Activated T-helper 2 cell treated with anti-CD3 and anti-CD28 coated beads, Interferon-gamma antibody, Interleukin-2, Interleukin-4, amounts not matched to agents 10 μg/mL and 5 μg/mL and 100 μg/mL, durations not matched to agents 14 hours and 24 hours and 36 hours (primary cell): ENCODE measurements around the gene ACOT8. TPM values are rescaled to one million over a fixed set of nuclear protein-coding genes. Genes with fewer than 3 reads are reported as not detected.

Source experiments
- DNase-seq: peaks from one replicate; pipeline ENCODE4 v3.0.0; 2021; ENCODE audit warnings: low spot score
- H3K27ac Mint-ChIP-seq: one replicate; pipeline ENCODE4 v1.8.0; 2021; ENCODE audit warnings: mixed read lengths
- H3K27me3 Mint-ChIP-seq: one replicate; pipeline ENCODE4 v1.8.0; 2021; ENCODE audit warnings: low read depth, mixed read lengths
- H3K36me3 Mint-ChIP-seq: one replicate; pipeline ENCODE4 v1.8.0; 2021; ENCODE audit warnings: low read depth, mixed read lengths
- H3K4me1 Mint-ChIP-seq: one replicate; pipeline ENCODE4 v1.8.0; 2021; ENCODE audit warnings: low read depth, mixed read lengths
- H3K4me3 Mint-ChIP-seq: one replicate; pipeline ENCODE4 v1.8.0; 2021; ENCODE audit warnings: low read depth, mild to moderate bottlenecking, moderate library complexity, mixed read lengths
- H3K9me3 Mint-ChIP-seq: one replicate; pipeline ENCODE4 v1.8.0; 2021; ENCODE audit warnings: mixed read lengths
- intact Hi-C: fragments of 100-400 bp; cut with micrococcal nuclease; formaldehyde crosslinking; loops from one replicate; pipeline ENCODE4 v1.15.1; 2023
- total RNA-seq: library from RNA; stranded (reverse); gene quantifications from 2 replicates; pipeline ENCODE4 v1.2.3, GENCODE V29; 2022

ACOT8 gene
- total RNA-seq, 1 donor from 2014 or later, result 29.1 TPM

DNA sequence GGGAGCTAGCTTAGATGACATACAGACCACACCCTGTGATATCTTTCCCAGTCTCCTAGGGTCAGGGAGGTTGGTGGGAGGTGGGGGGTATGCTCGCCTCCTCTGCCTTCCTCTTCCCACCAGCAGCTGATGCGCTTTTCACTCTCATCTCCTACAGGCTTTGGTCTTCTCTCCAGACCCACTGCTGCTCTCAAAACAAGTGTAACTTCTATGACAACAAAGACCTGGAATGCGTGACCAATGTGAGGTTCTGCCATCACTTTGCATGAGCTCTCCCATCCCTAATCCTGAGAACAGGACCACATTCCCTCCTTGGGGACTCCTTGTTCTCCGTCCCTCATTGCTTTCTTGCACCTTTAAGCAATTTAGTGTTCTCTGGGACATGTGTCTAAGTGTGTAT lies 36.6 kb upstream of the ACOT8 start:
- no peaks in the 10 kb centered on the region for H3K9me3 Mint-ChIP-seq
- no peak overlapping the region for H3K27ac Mint-ChIP-seq
- H3K36me3 Mint-ChIP-seq, result peaks cover 11% of the 10 kb centered on the region
- no peak for DNase-seq
- peaks cover 25% of the 10 kb centered on the region for H3K4me1 Mint-ChIP-seq
- no peaks in the 10 kb centered on the region for H3K27me3 Mint-ChIP-seq
- intact Hi-C loops, result loop anchor here (10.0 kb wide), 1 partner anchor 81 kb away; the partner anchor contains the start of gene ZNF335
- H3K4me3 Mint-ChIP-seq, result no peak overlapping the region

DNA sequence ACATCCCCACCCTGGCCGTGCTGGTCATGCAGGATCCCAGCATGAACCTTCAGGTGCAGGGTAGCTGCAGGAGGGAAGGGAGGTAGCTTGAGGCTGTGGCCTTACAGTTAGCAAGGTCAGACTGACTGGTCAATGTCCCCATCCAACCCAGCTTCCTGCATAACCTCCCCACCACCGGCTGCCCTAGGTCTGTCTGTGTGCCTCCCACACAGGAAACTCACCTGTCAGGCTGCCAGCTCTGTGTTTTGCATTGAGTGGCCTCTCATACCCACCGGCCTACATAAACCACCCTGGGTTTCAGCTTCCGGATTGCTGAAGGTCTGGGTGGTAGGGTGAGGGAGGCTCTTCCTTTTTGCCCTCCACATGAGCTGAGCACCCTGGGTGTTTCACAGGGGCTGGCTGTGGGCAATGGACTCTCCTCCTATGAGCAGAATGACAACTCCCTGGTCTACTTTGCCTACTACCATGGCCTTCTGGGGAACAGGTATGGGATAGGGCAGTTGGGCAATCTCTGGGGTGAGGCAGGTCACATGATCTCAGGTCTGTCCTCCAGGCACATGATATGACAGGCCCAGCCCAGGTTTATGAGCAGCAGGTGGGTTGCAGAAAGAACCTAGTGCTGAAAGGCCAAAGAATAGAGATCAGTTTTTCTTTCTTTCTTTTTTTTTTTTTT lies 35.8 kb upstream of the ACOT8 start:
- intact Hi-C loops, result loop anchor here (10.0 kb wide), 1 partner anchor 82 kb away; the partner anchor contains the start of gene ZNF335
- peaks cover 11% of the 10 kb centered on the region for H3K36me3 Mint-ChIP-seq
- H3K4me3 Mint-ChIP-seq, result peak overlapping the region; percentile 87
- H3K4me1 Mint-ChIP-seq, result peaks cover 25% of the 10 kb centered on the region
- no peaks in the 10 kb centered on the region for H3K27me3 Mint-ChIP-seq
- DNase-seq, result no peak
- no peak overlapping the region for H3K27ac Mint-ChIP-seq
- no peaks in the 10 kb centered on the region for H3K9me3 Mint-ChIP-seq

DNA sequence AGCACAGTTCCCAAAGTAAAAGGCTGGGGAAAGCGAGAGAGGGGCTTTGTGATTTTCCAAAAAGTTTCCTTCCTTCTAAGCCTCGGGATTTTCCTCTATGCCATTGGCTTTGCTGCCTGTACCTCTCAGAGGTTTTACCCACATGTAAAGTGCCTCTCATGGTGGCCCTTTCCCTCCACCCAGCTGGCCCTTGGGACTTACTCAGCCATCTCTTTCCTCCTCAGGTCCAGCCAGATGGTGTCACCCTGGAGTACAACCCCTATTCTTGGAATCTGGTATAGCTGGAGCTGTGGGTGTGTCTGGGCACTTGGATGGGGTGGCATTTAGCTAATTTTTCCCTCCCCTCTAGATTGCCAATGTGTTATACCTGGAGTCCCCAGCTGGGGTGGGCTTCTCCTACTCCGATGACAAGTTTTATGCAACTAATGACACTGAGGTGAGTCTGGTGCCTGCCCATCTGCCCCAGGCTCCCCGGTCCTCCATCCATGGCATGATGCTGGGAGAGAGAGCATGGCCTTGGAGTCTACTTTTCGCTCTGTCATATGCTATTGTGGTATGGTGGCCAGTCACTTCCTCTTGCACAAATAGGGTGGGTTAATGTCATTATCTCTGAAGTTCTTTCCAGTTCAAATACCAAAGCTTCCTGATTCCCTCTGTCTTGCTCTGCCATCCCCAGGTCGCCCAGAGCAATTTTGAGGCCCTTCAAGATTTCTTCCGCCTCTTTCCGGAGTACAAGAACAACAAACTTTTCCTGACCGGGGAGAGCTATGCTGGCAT lies 35.0 kb upstream of the ACOT8 start:
- no peaks in the 10 kb centered on the region for H3K9me3 Mint-ChIP-seq
- no peaks in the 10 kb centered on the region for H3K27me3 Mint-ChIP-seq
- H3K4me3 Mint-ChIP-seq, result peak overlapping the region; percentile 87
- DNase-seq, result no peak
- intact Hi-C loops, result loop anchor here (10.0 kb wide), 1 partner anchor 83 kb away; the partner anchor contains the start of gene ZNF335
- peak overlapping the region; percentile 62 for H3K27ac Mint-ChIP-seq
- H3K36me3 Mint-ChIP-seq, result peaks cover 11% of the 10 kb centered on the region
- peaks cover 25% of the 10 kb centered on the region for H3K4me1 Mint-ChIP-seq

DNA sequence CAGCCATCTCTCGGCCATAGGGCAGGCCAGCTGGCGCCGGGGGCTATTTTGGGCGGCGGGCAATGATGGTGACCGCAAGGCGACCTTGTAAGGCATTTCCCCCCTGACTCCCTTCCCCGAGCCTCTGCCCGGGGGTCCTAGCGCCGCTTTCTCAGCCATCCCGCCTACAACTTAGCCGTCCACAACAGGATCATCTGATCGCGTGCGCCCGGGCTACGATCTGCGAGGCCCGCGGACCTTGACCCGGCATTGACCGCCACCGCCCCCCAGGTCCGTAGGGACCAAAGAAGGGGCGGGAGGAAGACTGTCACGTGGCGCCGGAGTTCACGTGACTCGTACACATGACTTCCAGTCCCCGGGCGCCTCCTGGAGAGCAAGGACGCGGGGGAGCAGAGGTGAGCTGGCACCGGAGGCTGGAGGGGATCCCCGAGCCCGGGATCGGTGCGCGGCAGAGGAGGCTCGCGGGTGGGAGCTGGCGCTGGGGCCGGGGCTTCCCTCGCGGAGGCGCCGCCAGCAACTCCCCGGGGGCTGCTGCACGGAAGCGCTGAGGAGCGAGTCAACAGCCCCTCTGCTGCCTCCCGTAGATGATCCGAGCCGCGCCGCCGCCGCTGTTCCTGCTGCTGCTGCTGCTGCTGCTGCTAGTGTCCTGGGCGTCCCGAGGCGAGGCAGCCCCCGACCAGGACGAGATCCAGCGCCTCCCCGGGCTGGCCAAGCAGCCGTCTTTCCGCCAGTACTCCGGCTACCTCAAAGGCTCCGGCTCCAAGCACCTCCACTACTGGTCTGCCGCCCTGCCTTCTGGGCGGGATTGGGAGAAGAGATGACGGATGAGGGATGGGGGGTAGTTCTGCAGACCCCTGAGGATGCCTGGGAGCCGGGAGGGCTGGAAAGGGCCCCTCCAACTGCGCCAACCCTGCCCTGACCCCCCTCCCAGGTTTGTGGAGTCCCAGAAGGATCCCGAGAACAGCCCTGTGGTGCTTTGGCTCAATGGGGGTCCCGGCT lies 34.1 kb upstream of the ACOT8 start, which contains the start of the genes CTSA and NEURL2:
Gene CTSA, plus strand, starts transcription at position 351 of the 999 bp plus-strand sequence. Its CDS starts 234 bp downstream, at position 585.
Gene NEURL2, minus strand, starts transcription at position 224 of the 999 bp plus-strand sequence. Its CDS starts 217 bp downstream, at position 7.
- intact Hi-C loops, result loop anchor here (1.0 to 10.0 kb wide), 4 partner anchors 20 to 84 kb away; partner anchors contain the start of genes ACOT8, PCIF1, ZNF335 and ZSWIM3
- Mint-ChIP-seq H3K4me3 (peak within 1 kb of the TSS; percentile 87), H3K27ac (peak within 1 kb of the TSS; percentile 84), H3K9me3 (no peaks in the 10 kb centered on the region), H3K4me1 (peaks cover 25% of the 10 kb centered on the region), H3K36me3 (peaks cover 10% of the 10 kb centered on the region), H3K27me3 (no peaks in the 10 kb centered on the region)
- peak; percentile 78 for DNase-seq

DNA sequence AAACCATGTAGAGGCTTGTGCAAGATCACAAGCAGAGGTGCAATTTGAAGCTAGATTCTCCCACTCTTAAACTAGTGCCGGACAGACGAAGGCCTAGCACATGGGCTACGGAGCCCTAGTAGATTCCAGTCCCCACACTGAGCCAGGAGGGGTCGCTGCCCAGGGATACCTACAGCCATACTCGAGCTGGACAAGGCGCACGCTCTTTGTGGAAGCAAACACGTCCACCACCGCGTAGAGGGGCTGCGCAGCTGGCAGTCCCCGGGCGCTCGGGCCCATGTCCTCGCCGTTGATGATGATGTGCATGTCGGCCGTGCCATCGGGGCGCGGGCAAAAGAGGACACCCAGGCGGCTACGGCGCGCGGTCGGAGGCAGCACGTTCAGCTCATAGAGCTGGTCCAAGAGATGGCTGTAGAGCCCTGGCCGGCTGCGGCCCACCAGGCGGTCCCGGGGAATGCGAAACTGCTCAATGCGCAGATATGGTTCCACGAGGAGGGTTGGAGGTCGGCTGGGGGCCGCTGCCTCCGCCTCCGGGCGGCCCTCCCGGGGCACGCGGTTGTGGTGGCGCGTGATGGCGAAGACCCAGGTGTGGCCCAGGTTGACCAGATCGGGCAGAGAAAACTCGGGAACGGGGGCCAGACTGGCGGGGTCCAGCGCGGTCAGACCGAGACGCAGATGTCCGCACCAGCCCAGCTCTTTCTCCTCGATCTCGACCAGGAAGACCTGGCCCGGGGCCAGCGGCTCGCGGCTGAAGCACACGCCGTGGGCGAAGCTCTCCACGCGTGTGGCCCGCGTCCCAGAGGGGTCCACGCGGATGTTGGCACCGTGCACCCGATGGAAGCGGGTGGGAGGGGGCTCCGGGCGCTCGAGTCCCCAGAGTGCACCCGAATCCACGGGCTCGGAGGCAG lies 33.1 kb upstream of the ACOT8 start:
- H3K27me3 Mint-ChIP-seq, result no peaks in the 10 kb centered on the region
- H3K4me3 Mint-ChIP-seq, result peak overlapping the region; percentile 87
- no peak for DNase-seq
- peaks cover 13% of the 10 kb centered on the region for H3K36me3 Mint-ChIP-seq
- no peaks in the 10 kb centered on the region for H3K9me3 Mint-ChIP-seq
- peak overlapping the region; percentile 75 for H3K27ac Mint-ChIP-seq
- intact Hi-C loops, result loop anchor here (2.0 to 10.0 kb wide), 2 partner anchors 44 to 84 kb away; partner anchors contain the start of genes PCIF1 and ZNF335
- H3K4me1 Mint-ChIP-seq, result peaks cover 29% of the 10 kb centered on the region

DNA sequence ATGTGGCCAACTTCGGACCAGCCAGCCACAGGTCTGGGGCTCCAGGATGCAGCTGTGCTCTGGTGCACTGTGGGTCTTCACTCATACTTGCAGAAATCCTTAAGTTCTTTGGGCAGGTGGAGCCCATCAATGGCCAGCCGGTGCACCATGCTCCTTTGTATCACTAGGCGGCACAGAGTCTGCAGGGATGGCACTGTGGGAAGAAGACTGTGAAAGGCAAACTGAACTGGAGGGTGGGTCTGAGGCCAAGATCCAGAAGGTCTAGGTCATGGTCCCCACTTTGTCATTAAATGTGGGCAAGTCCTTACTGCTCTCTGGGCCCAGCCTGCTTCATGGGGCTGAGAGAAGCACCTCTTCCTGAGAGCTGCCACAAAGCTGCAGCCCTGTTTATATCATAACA lies 31.5 kb upstream of the ACOT8 start:
- Mint-ChIP-seq H3K36me3 (peaks cover 17% of the 10 kb centered on the region), H3K27me3 (no peaks in the 10 kb centered on the region), H3K4me3 (no peak overlapping the region), H3K4me1 (peaks cover 32% of the 10 kb centered on the region), H3K27ac (no peak overlapping the region), H3K9me3 (no peaks in the 10 kb centered on the region)
- DNase-seq, result no peak
- intact Hi-C loops, result loop anchor here (5.0 to 10.0 kb wide), 2 partner anchors 76 to 94 kb away; partner anchors contain the start of genes DNTTIP1, UBE2C and WFDC3

DNA sequence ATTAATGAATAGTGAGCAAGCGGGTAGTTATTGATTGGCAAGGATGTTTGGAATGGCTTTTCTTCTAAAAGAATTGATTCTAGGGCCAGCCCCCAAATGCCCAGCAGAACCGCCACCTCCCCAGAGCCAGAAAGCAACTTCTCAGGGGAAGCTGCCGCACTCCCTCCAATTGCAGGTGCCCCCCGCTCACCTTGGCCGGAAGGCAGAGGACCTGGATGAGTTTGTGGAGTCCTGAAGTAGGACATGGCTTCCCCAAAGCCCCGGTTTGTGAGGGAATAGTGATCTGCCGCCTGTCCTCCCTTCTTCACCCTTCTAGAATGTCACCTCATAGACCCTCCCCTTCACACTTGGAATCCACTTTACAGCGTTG lies 30.1 kb upstream of the ACOT8 start, which contains the start of gene SPATA25:
Gene SPATA25, minus strand, starts transcription at position 277 of the 370 bp plus-strand sequence. Its CDS starts 32 bp downstream, at position 245.
- intact Hi-C loops, result loop anchor here (5.0 to 10.0 kb wide), 2 partner anchors 75 to 93 kb away; partner anchors contain the start of genes DNTTIP1, UBE2C and WFDC3
- peaks cover 34% of the 10 kb centered on the region for H3K4me1 Mint-ChIP-seq
- no peaks in the 10 kb centered on the region for H3K9me3 Mint-ChIP-seq
- no peak within 1 kb of the TSS for H3K27ac Mint-ChIP-seq
- peaks cover 30% of the 10 kb centered on the region for H3K36me3 Mint-ChIP-seq
- no peak within 1 kb of the TSS for H3K4me3 Mint-ChIP-seq
- no peak for DNase-seq
- no peaks in the 10 kb centered on the region for H3K27me3 Mint-ChIP-seq

DNA sequence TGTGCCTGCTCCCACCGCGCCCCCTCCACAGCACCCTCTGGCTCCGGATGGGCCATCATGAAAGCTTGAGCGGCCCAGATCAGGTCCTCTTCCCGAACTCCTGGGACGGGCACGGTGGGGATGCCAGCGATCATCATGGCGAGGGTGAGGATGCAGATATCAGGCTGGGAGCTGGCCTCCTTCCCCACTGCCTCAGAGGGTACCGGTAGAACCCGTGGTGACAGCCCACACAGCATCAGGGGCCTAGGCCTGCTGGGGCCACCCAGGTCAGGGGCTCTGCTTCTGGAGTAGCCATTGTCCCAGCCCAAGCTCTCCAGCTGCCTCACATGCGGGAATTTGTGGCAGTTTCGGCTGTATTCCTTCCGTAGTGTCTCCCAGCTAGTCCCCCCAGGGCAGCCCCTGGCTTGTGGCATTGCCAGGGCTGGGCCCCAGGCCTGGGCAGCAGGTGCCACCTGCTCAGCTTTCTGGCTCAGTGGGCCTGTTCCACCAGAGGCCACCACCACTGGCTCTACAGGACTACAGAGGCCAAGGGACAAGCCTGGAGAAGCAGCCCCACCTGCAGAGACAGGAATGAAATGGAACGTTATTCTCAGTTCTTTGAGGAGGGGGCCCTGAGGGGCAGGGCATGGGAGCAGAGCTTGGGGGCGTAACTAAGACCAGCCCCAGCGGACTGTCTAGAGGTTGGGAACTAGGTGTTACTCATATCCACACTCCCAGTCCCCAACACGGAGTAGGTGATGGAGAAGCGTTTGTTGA lies 29.6 kb upstream of the ACOT8 start:
- Mint-ChIP-seq H3K9me3 (no peaks in the 10 kb centered on the region), H3K27ac (no peak overlapping the region), H3K27me3 (no peaks in the 10 kb centered on the region), H3K4me1 (peaks cover 33% of the 10 kb centered on the region), H3K36me3 (peaks cover 32% of the 10 kb centered on the region), H3K4me3 (no peak overlapping the region)
- DNase-seq, result no peak
- intact Hi-C loops, result loop anchor here (5.0 to 10.0 kb wide), 2 partner anchors 74 to 92 kb away; partner anchors contain the start of genes DNTTIP1, UBE2C and WFDC3

DNA sequence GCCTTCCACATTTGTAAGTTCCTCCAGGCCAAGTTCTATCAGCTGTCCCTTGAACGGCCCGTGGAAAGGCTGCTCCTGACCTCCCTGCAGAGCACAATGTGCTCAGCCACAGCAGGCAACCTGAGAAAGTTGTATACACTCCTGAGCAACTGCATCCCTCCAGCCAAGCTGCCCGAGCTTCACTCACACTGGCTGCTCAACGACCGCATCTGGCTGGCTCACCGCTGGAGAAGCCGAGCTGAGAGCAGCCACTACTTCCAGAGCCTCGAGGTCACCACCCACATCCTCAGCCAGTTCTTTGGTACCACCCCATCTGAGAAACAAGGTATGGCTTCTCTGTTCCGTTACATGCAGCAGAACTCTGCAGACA lies 25.9 kb upstream of the ACOT8 start:
- Mint-ChIP-seq H3K9me3 (no peaks in the 10 kb centered on the region), H3K4me1 (peaks cover 33% of the 10 kb centered on the region), H3K27ac (no peak overlapping the region), H3K36me3 (peaks cover 41% of the 10 kb centered on the region), H3K4me3 (peak overlapping the region; percentile 43), H3K27me3 (no peaks in the 10 kb centered on the region)
- no peak for DNase-seq
- intact Hi-C loops, result loop anchor here (10.0 kb wide), 1 partner anchor 88 kb away; the partner anchor contains the start of genes DNTTIP1 and WFDC3

DNA sequence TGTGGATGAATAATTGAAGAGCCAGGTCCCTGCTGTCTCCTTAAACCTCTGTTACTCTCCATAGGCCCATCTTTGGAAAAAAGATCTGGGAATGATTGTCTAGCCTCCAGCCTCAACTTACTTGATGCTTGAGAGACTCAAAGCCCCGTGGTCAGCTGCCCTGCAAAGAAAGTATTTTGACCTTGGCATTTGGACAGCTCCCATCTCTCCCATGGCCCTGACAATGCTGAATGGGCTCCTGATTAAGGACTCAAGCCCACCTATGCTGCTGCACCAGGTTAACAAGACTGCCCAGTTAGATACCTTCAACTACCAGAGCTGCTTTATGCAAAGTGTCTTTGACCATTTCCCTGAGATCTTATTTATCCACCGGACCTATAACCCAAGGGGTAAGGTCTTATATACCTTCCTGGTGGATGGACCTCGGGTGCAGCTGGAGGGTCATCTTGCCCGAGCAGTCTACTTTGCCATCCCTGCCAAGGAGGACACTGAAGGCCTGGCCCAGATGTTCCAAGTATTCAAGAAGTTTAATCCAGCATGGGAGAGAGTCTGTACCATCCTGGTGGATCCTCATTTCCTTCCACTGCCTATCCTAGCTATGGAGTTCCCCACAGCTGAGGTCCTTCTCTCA lies 25.4 kb upstream of the ACOT8 start:
- Mint-ChIP-seq H3K27ac (no peak overlapping the region), H3K36me3 (peaks cover 41% of the 10 kb centered on the region), H3K4me1 (peaks cover 33% of the 10 kb centered on the region), H3K27me3 (no peaks in the 10 kb centered on the region), H3K9me3 (no peaks in the 10 kb centered on the region), H3K4me3 (peak overlapping the region; percentile 66)
- no peak for DNase-seq
- intact Hi-C loops, result loop anchor here (10.0 kb wide), 1 partner anchor 88 kb away; the partner anchor contains the start of genes DNTTIP1 and WFDC3
